ENCODE results near the gene PLCB1.

- TF ChIP-seq POLR2AphosphoS5 (IDR thresholded peaks at IDR 0.05; ENCODE audit: borderline replicate concordance, low read depth, low read length) (no peak), EZH2 (IDR thresholded peaks at IDR 0.05) (no peak)
Observed at GRCh38 chr20:8255945-8256632, 124.0 kb downstream of the PLCB1 start.

Data from SK-N-MC (cell line).